Caco-2 (cell line): ENCODE measurements around the gene JARID2. TPM values are rescaled to one million over a fixed set of nuclear protein-coding genes. Genes with fewer than 3 reads are reported as not detected.

Experiments used
- BruUV-seq: library from RNA; stranded (reverse); fragments of 400-500 nt; replicated peaks from 2 replicates; lab custom pipeline; 2021; lab: Mats Ljungman, UMichigan
- CTCF ChIA-PET: fragments of 300-600 bp; sonication (Branson Sonifier 250); formaldehyde crosslinking; loops from one replicate; lab custom pipeline; 2022; ENCODE audit warnings: antibody characterized with exemption; lab: Charles Lee
- POLR2A ChIA-PET: fragments of 300-600 bp; sonication (Branson Sonifier 250); formaldehyde crosslinking; loops from one replicate; lab custom pipeline; 2022; ENCODE audit warnings: antibody characterized with exemption; lab: Charles Lee
- DNase-seq, 2 experiments: peaks; one replicate each; pipeline versions ENCODE4 v3.0.0 to v3.0.0-alpha.2; 2020 to 2022
- H3K27me3 ChIP-seq: replicated peaks from 2 replicates; pipeline ENCODE4 v1.6.0; 2011; ENCODE audit warnings: low read length; ENCODE audit not compliant: control insufficient read depth, insufficient read depth
- H3K36me3 ChIP-seq: 2 replicates; pipeline ENCODE4 v1.5.1; 2011; ENCODE audit warnings: low read length; ENCODE audit not compliant: control insufficient read depth, insufficient read depth
- H3K4me1 ChIP-seq: fragments of 250-450 bp; sonication (Bioruptor Pico); 2 replicates; pipeline ENCODE4 v1.5.1; 2020; ENCODE audit warnings: mild to moderate bottlenecking
- H3K4me3 ChIP-seq: 2 replicates; pipeline ENCODE4 v1.5.1; 2011; ENCODE audit warnings: low read depth, mild to moderate bottlenecking, control low read depth, low read length
- H3K9me3 ChIP-seq: fragments of 250-450 bp; sonication (Bioruptor Pico); 2 replicates; pipeline ENCODE4 v1.5.1; 2020; ENCODE audit warnings: mild to moderate bottlenecking, moderate library complexity
- H3K27ac Mint-ChIP-seq: one replicate; pipeline ENCODE4 v1.8.0; 2022; ENCODE audit warnings: mixed read lengths; ENCODE audit not compliant: unreplicated experiment
- H3K27me3 Mint-ChIP-seq: one replicate; pipeline ENCODE4 v1.8.0; 2022; ENCODE audit warnings: mixed read lengths; ENCODE audit not compliant: insufficient read depth, unreplicated experiment
- H3K36me3 Mint-ChIP-seq: one replicate; pipeline ENCODE4 v1.8.0; 2022; ENCODE audit warnings: mild to moderate bottlenecking, mixed read lengths; ENCODE audit not compliant: insufficient read depth, unreplicated experiment
- H3K4me1 Mint-ChIP-seq: one replicate; pipeline ENCODE4 v1.8.0; 2022; ENCODE audit warnings: low read depth, mixed read lengths; ENCODE audit not compliant: unreplicated experiment
- H3K4me3 Mint-ChIP-seq: one replicate; pipeline ENCODE4 v1.8.0; 2022; ENCODE audit warnings: mild to moderate bottlenecking, moderate library complexity, mixed read lengths; ENCODE audit not compliant: unreplicated experiment
- H3K9me3 Mint-ChIP-seq: one replicate; pipeline ENCODE4 v1.8.0; 2022; ENCODE audit warnings: mixed read lengths; ENCODE audit not compliant: unreplicated experiment
- CTCF ChIP-seq, 2 experiments: fragments of 200-600 bp in 1 of 2; IDR thresholded peaks; 1 replicate in 1 of 2; 2 replicates in 1 of 2; pipeline versions ENCODE4 v1.5.1 to v1.8.0; 2011 to 2022; ENCODE audit warnings: antibody characterized with exemption in 1 of 2, control low read depth in 1 of 2, inconsistent platforms in 1 of 2, low read depth in 1 of 2, low read length in 1 of 2, mild to moderate bottlenecking in 1 of 2, moderate library complexity in 1 of 2; ENCODE audit not compliant: insufficient read depth in 1 of 2, severe bottlenecking in 1 of 2, unreplicated experiment in 1 of 2
- intact Hi-C: fragments of 100-400 bp; cut with micrococcal nuclease; formaldehyde crosslinking; loops from one replicate; pipeline ENCODE4 v1.10.0; 2022; ENCODE audit not compliant: unreplicated experiment
- total RNA-seq: library from RNA; stranded (reverse); gene quantifications from 2 replicates; pipeline ENCODE4 v1.2.3, GENCODE V29; 2022

JARID2 gene
- total RNA-seq, 1 experiment from 2014 or later: 18.3 TPM

DNA sequence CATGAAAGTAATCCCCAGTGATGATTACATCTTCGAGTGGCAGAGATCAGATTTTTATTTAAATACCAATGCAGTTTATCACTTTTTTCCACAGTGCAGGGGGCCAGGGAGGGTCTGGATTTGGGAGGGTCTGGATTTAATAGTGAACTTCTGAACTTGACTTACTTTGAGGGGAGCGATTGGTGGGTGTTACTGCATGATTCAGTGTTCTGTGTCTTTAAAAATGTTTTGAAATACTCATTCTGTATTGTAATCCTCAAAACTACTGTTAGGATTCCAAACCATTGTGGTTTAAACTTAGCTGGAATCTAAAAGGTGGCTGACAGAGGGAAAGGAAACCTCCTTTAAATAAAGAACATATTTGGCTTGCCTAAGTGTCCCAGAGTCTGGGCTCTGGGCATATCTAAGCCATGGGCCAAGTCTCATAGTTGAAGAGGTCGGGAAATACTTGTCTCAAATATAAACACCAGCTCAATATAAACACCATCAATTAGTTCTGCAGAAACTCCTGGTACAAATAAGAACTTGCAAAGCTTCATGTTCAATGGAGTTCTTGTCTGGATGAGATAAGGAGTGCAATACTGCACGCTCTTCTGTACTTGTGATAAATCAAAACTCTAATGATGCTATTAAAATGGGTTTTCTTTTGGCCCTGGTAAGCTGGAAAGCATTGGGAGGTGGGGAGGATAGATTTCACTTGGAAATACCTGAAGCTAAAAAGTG, 14.4 kb downstream of the JARID2 start:
- peaks cover 31% of the 10 kb centered on the region for H3K4me1 Mint-ChIP-seq
- TF ChIP-seq CTCF (IDR thresholded peaks at IDR 0.05; ENCODE audit: insufficient read depth in 1 of 2, low read depth in 1 of 2, low read length in 1 of 2, severe bottlenecking in 1 of 2, unreplicated experiment in 1 of 2): no peak
- Histone ChIP-seq H3K4me3 (no peak overlapping the region), H3K9me3 (no peaks in the 10 kb centered on the region), H3K4me1 (peaks cover 3% of the 10 kb centered on the region; the same call in 1 of the 2 replicates), H3K36me3 (no peaks in the 10 kb centered on the region), H3K27me3 (no peaks in the 10 kb centered on the region)
- POLR2A ChIA-PET: interaction anchor here (0.6 kb wide), 1 partner anchor 17 kb away, joined by 7 read pairs; no protein-coding TSS in a partner anchor
- H3K27me3 Mint-ChIP-seq: no peaks in the 10 kb centered on the region
- H3K4me3 Mint-ChIP-seq: no peak overlapping the region
- no peak overlapping the region for H3K27ac Mint-ChIP-seq
- intact Hi-C loops: no loop called here
- H3K36me3 Mint-ChIP-seq: no peaks in the 10 kb centered on the region
- no TSS peak for BruUV-seq
- H3K9me3 Mint-ChIP-seq: no peaks in the 10 kb centered on the region
- CTCF ChIA-PET: interaction anchor here (0.5 to 0.8 kb wide), 2 partner anchors 11 to 26 kb away, joined by 3 to 4 read pairs; no protein-coding TSS in a partner anchor
- no peak for DNase-seq

- peaks cover 20% of the 10 kb centered on the region for H3K4me1 Mint-ChIP-seq
- no peaks in the 10 kb centered on the region for H3K27me3 Mint-ChIP-seq
- Histone ChIP-seq H3K4me1 (peaks cover 11% of the 10 kb centered on the region), H3K4me3 (no peak overlapping the region), H3K9me3 (no peaks in the 10 kb centered on the region), H3K27me3 (no peaks in the 10 kb centered on the region), H3K36me3 (no peaks in the 10 kb centered on the region)
- no peaks in the 10 kb centered on the region for H3K36me3 Mint-ChIP-seq
- BruUV-seq: no TSS peak
- ChIA-PET POLR2A (no interaction called here), CTCF (no interaction called here)
- H3K27ac Mint-ChIP-seq: no peak overlapping the region
- intact Hi-C loops: no loop called here
- DNase-seq: no peak
- no peaks in the 10 kb centered on the region for H3K9me3 Mint-ChIP-seq
- TF ChIP-seq CTCF (IDR thresholded peaks at IDR 0.05; ENCODE audit: insufficient read depth in 1 of 2, low read depth in 1 of 2, low read length in 1 of 2, severe bottlenecking in 1 of 2, unreplicated experiment in 1 of 2): no peak
- no peak overlapping the region for H3K4me3 Mint-ChIP-seq
Observed at GRCh38 chr6:15263780-15264374, 18.0 kb downstream of the JARID2 start.

DNA sequence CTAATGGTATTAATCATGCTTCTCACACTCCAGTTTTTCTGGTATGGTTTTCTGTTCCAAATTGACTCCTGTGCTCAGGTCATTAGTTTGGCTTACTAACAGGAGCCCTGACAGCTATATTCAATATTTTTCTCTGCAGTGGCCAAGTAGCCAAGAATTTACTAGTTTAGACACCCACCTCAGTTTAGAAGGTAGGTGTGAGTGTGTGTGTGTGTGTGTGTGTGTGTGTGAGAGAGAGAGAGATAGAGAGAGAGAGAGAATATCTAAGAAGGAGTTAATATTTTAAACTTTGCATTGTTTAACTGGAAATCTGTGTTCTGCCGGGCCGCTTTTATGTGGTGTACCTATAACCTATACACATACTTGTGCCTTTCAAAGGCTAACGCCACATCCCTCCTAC, 18.5 kb downstream of the JARID2 start:
- H3K4me3 ChIP-seq: no peak overlapping the region
- no TSS peak for BruUV-seq
- no peaks in the 10 kb centered on the region for H3K9me3 Mint-ChIP-seq
- no peaks in the 10 kb centered on the region for H3K27me3 ChIP-seq
- DNase-seq: no peak
- H3K27ac Mint-ChIP-seq: no peak overlapping the region
- POLR2A ChIA-PET: no interaction called here
- H3K27me3 Mint-ChIP-seq: no peaks in the 10 kb centered on the region
- no peak overlapping the region for H3K4me3 Mint-ChIP-seq
- CTCF ChIA-PET: no interaction called here
- H3K4me1 ChIP-seq: peaks cover 11% of the 10 kb centered on the region
- intact Hi-C loops: no loop called here
- H3K36me3 Mint-ChIP-seq: no peaks in the 10 kb centered on the region
- H3K36me3 ChIP-seq: no peaks in the 10 kb centered on the region
- no peaks in the 10 kb centered on the region for H3K9me3 ChIP-seq
- H3K4me1 Mint-ChIP-seq: peaks cover 20% of the 10 kb centered on the region
- TF ChIP-seq CTCF (IDR thresholded peaks at IDR 0.05; ENCODE audit: insufficient read depth in 1 of 2, low read depth in 1 of 2, low read length in 1 of 2, severe bottlenecking in 1 of 2, unreplicated experiment in 1 of 2): no peak
